Activated T-cell treated with anti-CD3 and anti-CD28 coated beads, Interleukin-2, amount 50 U/mL, for 72 hours (primary cell): ENCODE measurements around the gene PRKAR1B. TPM values are rescaled to one million over a fixed set of nuclear protein-coding genes. Genes with fewer than 3 reads are reported as not detected.

ENCODE experiments used
- ATAC-seq, 2 donors: fragments of 150-1000 bp; cut with Tn5 transposase; replicated peaks in 1 of 2; 2 replicates each; pipeline ENCODE4 v1.10.0; 2021; ENCODE audit warnings: moderate library complexity in 2 of 2, mild to moderate bottlenecking in 1 of 2
- DNase-seq, 2 donors: peaks; one replicate each; pipeline ENCODE4 v3.0.0; 2021 to 2022; ENCODE audit warnings: mixed read lengths in 1 of 2
- H3K27ac Mint-ChIP-seq: one replicate; pipeline ENCODE4 v1.8.0; 2022; ENCODE audit warnings: mild to moderate bottlenecking, moderate library complexity, mixed read lengths
- H3K27me3 Mint-ChIP-seq: one replicate; pipeline ENCODE4 v1.8.0; 2022; ENCODE audit warnings: low read depth, mixed read lengths
- H3K36me3 Mint-ChIP-seq, 2 donors: one replicate each; pipeline ENCODE4 v1.8.0; 2022; ENCODE audit warnings: mixed read lengths in 2 of 2, mild to moderate bottlenecking in 1 of 2; ENCODE audit not compliant: insufficient read depth in 2 of 2
- H3K4me1 Mint-ChIP-seq: one replicate; pipeline ENCODE4 v1.8.0; 2022; ENCODE audit warnings: low read depth, mixed read lengths
- H3K4me3 Mint-ChIP-seq, 2 donors: one replicate each; pipeline ENCODE4 v1.8.0; 2022; ENCODE audit warnings: mild to moderate bottlenecking in 2 of 2, mixed read lengths in 2 of 2, moderate library complexity in 2 of 2
- H3K9me3 Mint-ChIP-seq, 2 donors: one replicate each; pipeline ENCODE4 v1.8.0; 2022; ENCODE audit warnings: mixed read lengths in 2 of 2
- total RNA-seq, 2 donors: library from RNA; stranded (reverse); gene quantifications; one replicate each; pipeline ENCODE4 v1.2.3, GENCODE V29; 2022

Gene PRKAR1B
- total RNA-seq, 2 donors from 2014 or later: 33.6 to 43.5 TPM

- no peaks in the 10 kb centered on the region for H3K9me3 Mint-ChIP-seq
- peaks cover 8% of the 10 kb centered on the region for H3K4me1 Mint-ChIP-seq
- H3K36me3 Mint-ChIP-seq: no peaks in the 10 kb centered on the region
- no peak overlapping the region for H3K4me3 Mint-ChIP-seq
- no peak overlapping the region for H3K27ac Mint-ChIP-seq
- ATAC-seq (no peak), DNase-seq (no peak)
- peaks cover 8% of the 10 kb centered on the region for H3K27me3 Mint-ChIP-seq
Observed at GRCh38 chr7:512146-512510, 215.0 kb downstream of the PRKAR1B start.

GRCh38 chr7:511476-512145 is 215.5 kb downstream of the PRKAR1B start:
- ATAC-seq: no peak
- peaks cover 8% of the 10 kb centered on the region for H3K27me3 Mint-ChIP-seq
- H3K9me3 Mint-ChIP-seq: no peaks in the 10 kb centered on the region
- no peaks in the 10 kb centered on the region for H3K36me3 Mint-ChIP-seq
- H3K27ac Mint-ChIP-seq: no peak overlapping the region
- no peak overlapping the region for H3K4me3 Mint-ChIP-seq
- H3K4me1 Mint-ChIP-seq: peaks cover 8% of the 10 kb centered on the region
- DNase-seq: no peak

- Mint-ChIP-seq H3K36me3 (no peaks in the 10 kb centered on the region), H3K4me1 (peaks cover 8% of the 10 kb centered on the region), H3K9me3 (no peaks in the 10 kb centered on the region), H3K27me3 (peaks cover 8% of the 10 kb centered on the region), H3K4me3 (no peak overlapping the region), H3K27ac (no peak overlapping the region)
- DNase-seq (no peak), ATAC-seq (no peak)
Observed at GRCh38 chr7:510782-511281, 216.2 kb downstream of the PRKAR1B start.

- no peak overlapping the region for H3K27ac Mint-ChIP-seq
Observed at GRCh38 chr7:510131-510481, 217.0 kb downstream of the PRKAR1B start.

GRCh38 chr7:509426-510130 is 217.5 kb downstream of the PRKAR1B start:
- Mint-ChIP-seq H3K27me3 (peaks cover 8% of the 10 kb centered on the region), H3K4me3 (no peak overlapping the region), H3K4me1 (peaks cover 8% of the 10 kb centered on the region), H3K9me3 (no peaks in the 10 kb centered on the region), H3K36me3 (no peaks in the 10 kb centered on the region), H3K27ac (no peak overlapping the region)
- DNase-seq (no peak), ATAC-seq (no peak)

More at GRCh38 chr7:510131-510481, 217.0 kb downstream of the PRKAR1B start:
- H3K9me3 Mint-ChIP-seq: no peaks in the 10 kb centered on the region
- no peak for DNase-seq
- no peak overlapping the region for H3K4me3 Mint-ChIP-seq
- H3K27me3 Mint-ChIP-seq: peaks cover 8% of the 10 kb centered on the region
- H3K4me1 Mint-ChIP-seq: peaks cover 8% of the 10 kb centered on the region
- no peak for ATAC-seq
- H3K36me3 Mint-ChIP-seq: no peaks in the 10 kb centered on the region

- Mint-ChIP-seq H3K36me3 (no peaks in the 10 kb centered on the region), H3K9me3 (no peaks in the 10 kb centered on the region), H3K27ac (no peak overlapping the region), H3K27me3 (peaks cover 3% of the 10 kb centered on the region), H3K4me3 (no peak overlapping the region), H3K4me1 (peaks cover 2% of the 10 kb centered on the region)
- no peak for ATAC-seq
- no peak for DNase-seq
Observed at GRCh38 chr7:508461-509170, 218.5 kb downstream of the PRKAR1B start.

- Mint-ChIP-seq H3K4me3 (no peak overlapping the region), H3K36me3 (no peaks in the 10 kb centered on the region), H3K4me1 (no peaks in the 10 kb centered on the region), H3K9me3 (no peaks in the 10 kb centered on the region), H3K27ac (no peak overlapping the region), H3K27me3 (no peaks in the 10 kb centered on the region)
- DNase-seq (no peak), ATAC-seq (no peak)
Observed at GRCh38 chr7:507623-508300, 219.3 kb downstream of the PRKAR1B start.

GRCh38 chr7:506921-507622 is 220.0 kb downstream of the PRKAR1B start:
- H3K36me3 Mint-ChIP-seq: no peaks in the 10 kb centered on the region
- DNase-seq (no peak), ATAC-seq (no peak)
- H3K4me3 Mint-ChIP-seq: no peak overlapping the region
- H3K4me1 Mint-ChIP-seq: no peaks in the 10 kb centered on the region
- H3K27ac Mint-ChIP-seq: no peak overlapping the region
- no peaks in the 10 kb centered on the region for H3K9me3 Mint-ChIP-seq
- no peaks in the 10 kb centered on the region for H3K27me3 Mint-ChIP-seq

GRCh38 chr7:506391-506831 is 220.7 kb downstream of the PRKAR1B start:
- H3K4me1 Mint-ChIP-seq: no peaks in the 10 kb centered on the region
- no peak for DNase-seq
- no peaks in the 10 kb centered on the region for H3K9me3 Mint-ChIP-seq
- no peaks in the 10 kb centered on the region for H3K36me3 Mint-ChIP-seq
- H3K27ac Mint-ChIP-seq: no peak overlapping the region
- no peaks in the 10 kb centered on the region for H3K27me3 Mint-ChIP-seq
- no peak for ATAC-seq
- H3K4me3 Mint-ChIP-seq: no peak overlapping the region

- no peak for ATAC-seq
- no peak for DNase-seq
- H3K9me3 Mint-ChIP-seq: no peaks in the 10 kb centered on the region
- no peak overlapping the region for H3K4me3 Mint-ChIP-seq
- H3K4me1 Mint-ChIP-seq: no peaks in the 10 kb centered on the region
- no peak overlapping the region for H3K27ac Mint-ChIP-seq
- H3K27me3 Mint-ChIP-seq: no peaks in the 10 kb centered on the region
- H3K36me3 Mint-ChIP-seq: no peaks in the 10 kb centered on the region
Observed at GRCh38 chr7:505171-505570, 221.9 kb downstream of the PRKAR1B start.

GRCh38 chr7:504221-505111 is 222.6 kb downstream of the PRKAR1B start:
- DNase-seq (no peak), ATAC-seq (no peak)
- Mint-ChIP-seq H3K36me3 (peaks cover 0 to 1% of the 10 kb centered on the region in 2 donors), H3K4me1 (no peaks in the 10 kb centered on the region), H3K27ac (no peak overlapping the region), H3K9me3 (no peaks in the 10 kb centered on the region), H3K4me3 (no peak overlapping the region), H3K27me3 (no peaks in the 10 kb centered on the region)
